ENCODE data around the gene ACVR2A.

ACVR2A gene

DNA sequence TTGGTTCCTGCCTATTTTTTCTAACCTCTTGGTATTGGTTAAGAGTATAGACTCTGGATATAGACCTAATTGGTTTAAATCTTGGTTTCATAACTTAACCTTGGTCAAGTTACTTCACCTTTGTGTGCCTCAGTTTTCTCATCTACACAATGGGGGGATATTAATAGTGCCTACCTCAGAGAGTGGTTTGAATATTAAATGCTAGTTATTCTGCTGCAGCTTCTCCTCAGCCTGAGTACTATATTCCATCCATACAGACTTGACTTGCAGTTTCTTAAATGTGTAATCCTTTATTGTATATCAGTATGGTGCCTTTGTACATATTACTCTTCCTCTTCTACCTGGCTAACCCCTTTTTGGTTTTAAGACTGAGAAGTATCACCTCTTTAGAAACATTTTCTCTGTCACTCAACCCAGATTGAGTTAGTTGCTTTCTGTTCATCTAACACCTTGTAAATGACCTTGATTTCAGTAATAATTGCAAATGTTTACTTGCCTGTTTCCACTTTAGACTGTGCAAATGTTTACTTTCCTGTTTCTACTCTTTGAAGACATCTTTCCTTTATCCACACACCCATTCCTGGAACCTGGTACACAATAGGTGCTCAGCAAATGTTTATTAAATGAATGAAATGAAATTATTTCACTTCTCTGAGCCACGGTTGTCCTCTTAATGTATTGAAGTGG lies 6.6 kb downstream of the ACVR2A start:
- no peak overlapping the region for H3K4me3 ChIP-seq
- H3K27ac ChIP-seq = no peak overlapping the region

DNA sequence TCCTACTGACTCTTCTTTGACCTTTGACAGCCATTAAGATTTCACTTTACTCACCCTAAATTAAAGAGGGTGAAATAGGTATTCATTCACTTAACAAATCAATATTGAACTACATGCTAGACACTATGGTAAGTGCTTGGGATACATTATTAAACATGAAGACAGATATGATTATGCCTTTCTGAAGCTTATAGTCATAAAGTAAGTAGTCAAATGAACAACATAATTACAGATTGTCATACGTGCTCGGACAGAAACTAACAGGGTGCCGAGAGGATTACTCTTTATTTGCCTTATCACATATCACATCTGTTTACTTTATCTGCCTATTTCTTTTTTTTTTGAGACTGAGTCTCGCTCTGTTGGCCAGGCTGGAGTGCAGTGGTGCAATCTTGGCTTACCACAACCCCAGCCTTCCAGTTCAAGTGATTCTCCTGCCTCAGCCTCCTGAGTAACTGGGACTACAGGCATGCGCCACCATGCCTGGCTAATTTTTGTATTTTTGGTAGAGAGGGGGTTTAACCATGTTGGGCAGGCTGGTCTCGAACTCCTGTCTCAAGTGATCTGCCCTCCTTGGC lies 9.8 kb downstream of the ACVR2A start:
- Histone ChIP-seq H3K4me3 (no peak overlapping the region), H3K27ac (no peak overlapping the region)

DNA sequence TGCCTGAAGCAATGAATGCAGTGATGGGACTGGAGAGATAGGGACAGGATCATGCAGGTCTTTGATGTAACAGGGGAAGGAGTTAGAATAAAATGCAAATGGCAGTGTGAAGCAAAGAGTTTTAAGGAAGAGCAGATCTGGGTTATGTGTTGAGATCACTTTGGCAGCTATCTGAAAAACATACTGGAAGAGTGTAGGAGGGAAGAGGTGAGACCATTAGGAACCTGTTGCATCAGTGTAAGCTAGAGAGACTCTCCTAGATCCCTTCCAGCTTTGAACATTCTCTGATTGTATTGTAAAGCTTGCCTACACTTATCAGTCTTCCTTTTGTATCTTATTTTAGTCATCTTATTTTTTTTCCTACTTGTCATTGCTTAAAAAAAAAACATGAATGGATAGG lies 10.5 kb downstream of the ACVR2A start:
- no peak overlapping the region for H3K4me3 ChIP-seq
- no peak overlapping the region for H3K27ac ChIP-seq

DNA sequence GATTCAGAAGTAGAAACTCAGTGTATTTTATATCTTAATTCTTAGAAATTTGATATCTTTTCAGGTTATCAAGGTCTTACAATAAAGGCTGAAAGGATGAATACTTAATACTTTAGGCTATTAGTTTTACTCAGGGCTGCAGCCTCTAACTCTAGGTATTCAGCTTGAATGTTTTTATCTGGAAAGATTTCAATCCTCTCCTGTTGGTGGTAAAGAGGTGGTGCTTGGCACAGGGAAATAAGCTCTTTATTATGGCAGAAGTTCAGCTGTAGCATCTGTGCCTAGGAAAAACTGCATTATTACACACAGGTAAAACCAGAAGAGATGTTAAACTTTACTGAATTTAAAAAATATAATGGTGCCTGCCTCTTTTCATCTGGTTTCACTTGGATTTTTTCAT lies 11.1 kb downstream of the ACVR2A start:
- H3K27ac ChIP-seq = no peak overlapping the region
- no peak overlapping the region for H3K4me3 ChIP-seq

DNA sequence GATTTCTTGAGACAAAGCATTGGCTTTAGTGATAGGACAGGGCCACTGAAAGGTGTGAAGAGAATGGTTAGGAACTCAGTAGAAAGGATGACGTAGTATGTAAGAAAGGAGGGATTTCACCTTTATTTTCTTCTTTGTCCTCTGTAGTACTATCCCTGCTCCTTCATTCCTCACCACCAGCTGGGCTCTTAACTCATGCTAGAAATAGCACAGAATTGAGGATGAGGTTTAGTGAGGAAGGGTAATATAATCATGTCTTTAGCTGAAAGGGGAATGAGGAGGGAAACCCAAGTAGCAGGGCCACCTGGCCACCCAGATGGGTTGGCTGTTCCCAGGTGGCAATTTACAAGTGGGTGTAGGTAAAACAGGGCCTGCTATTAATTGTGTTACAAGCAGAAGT lies 15.2 kb downstream of the ACVR2A start:
- no peak overlapping the region for H3K4me3 ChIP-seq
- no peak overlapping the region for H3K27ac ChIP-seq

DNA sequence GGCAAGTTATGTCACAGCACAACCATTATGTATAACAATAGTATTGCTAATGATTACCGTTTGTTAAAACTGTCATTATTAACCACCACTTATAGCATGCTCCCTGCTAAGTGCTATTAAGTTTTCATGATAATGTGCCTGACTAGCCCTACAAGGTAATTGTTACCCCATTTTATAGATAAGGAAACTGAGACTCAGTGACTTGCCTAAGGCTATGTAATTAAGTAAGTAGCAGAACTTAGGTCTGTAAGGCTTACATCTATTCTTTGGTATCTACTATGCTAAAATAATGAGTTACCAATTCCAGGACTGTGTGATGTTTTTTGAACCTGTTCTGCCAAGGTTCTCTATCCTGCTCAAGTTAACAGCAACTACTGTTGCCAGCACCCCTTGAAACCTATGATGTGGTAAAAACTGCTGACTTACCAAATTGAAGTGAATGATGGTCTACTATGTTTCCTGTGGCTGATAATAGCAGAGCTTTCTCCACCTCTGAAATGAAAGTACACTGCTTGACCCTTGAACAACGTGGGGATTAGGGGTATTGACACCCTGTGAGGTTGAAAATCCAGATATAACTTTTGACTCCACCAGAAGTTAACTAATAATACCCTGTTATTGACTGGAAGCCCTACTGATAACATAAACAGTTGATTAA lies 18.2 kb downstream of the ACVR2A start:
- H3K4me3 ChIP-seq = no peak overlapping the region
- H3K27ac ChIP-seq = no peak overlapping the region

DNA sequence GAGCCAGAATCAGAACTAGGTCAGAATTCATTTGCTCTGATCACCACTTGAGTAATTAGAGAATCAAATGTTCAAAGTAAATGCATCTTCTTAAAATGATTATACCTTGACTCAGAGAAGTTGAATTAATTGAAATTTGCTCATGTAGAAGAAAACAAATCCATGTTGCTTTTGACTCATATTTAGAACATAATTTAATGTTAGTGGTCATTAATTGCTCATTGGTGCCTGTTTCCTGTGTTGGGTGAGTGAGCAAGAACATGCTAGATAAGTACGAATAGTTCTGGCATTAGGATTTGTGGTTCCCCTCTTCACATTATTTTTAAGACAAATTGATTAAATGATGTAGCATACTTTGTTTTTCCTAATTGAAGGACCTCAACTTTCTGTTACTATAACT lies 19.0 kb downstream of the ACVR2A start:
- Histone ChIP-seq H3K4me3 (no peak overlapping the region), H3K27ac (no peak overlapping the region)

DNA sequence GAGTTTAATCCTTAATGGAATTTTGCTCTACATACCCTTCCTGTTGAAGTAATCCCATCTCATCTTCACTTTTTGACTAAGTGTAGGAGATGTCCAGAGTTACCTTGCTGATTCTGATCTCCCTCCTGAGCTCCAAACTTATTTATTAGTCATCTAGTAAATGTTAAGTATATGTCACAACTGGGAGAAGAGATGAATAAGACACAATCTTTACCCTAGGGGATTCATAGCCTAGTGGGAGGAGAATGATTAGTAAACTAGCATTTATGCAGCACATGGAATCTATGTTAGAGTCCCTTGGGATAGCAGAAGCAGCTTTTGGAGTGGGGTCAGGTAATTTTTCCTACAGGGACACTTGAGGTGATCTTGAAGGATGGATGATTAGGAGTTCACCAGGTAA lies 20.7 kb downstream of the ACVR2A start:
- no peak overlapping the region for H3K27ac ChIP-seq
- H3K4me3 ChIP-seq = no peak overlapping the region

DNA sequence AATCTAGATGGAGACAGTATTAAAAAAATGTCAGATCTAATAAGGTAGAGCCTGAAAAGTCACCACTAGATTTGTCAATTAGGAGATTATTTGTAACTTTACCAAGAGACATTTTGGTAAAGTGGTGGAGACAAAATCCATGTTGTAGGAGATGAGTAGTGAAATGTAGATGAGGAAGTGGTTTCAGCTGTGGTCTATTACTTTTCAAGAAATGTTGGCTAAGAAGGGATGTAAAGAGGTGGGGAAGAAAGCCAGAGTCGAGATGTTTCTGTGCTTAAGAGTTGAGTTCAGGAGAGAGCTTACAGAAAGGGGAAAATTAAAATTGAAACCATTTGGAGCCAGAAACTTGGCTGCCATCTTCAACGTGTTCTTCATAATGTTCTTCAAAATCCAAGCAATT lies 22.2 kb downstream of the ACVR2A start:
- H3K4me3 ChIP-seq = no peak overlapping the region
- H3K27ac ChIP-seq = no peak overlapping the region

DNA sequence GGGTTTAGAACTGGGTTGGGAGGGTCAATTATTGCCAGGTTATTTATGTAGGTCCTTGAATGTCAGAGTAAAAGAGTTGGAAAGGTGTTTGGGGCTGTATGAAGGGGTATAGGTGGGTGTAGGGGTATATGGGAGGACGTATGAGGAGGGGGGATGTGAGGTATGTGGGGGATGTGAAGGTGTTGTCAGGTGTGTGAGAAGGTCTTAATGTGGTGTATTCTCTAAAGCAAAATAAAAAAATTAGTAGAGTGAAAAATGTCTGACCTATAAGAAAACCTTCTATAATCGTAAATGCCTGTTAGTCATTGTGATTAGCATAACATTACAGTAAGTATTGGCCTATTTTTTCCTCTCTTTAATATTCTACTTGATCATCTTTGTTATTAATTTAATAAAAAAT lies 25.1 kb downstream of the ACVR2A start:
- Histone ChIP-seq H3K4me3 (no peak overlapping the region), H3K27ac (no peak overlapping the region)

DNA sequence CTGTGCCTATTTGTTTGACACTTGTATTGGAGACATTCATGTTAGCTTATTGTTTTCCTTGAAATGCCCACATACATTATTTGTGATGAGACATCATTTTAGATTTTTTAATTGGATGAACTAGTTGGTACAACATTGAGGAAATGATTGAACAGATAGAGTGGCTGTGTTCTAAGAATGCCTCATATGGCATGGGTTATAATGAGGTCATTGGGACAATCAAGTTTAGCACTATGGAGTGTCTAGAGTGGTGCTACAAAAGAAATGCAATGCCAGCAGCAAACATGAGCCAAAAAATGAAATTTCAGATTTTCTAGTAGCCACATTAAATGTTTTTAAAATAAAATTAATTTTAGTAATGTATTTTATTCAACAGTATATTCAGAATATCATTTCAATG lies 28.1 kb downstream of the ACVR2A start:
- no peak overlapping the region for H3K27ac ChIP-seq
- H3K4me3 ChIP-seq = no peak overlapping the region

DNA sequence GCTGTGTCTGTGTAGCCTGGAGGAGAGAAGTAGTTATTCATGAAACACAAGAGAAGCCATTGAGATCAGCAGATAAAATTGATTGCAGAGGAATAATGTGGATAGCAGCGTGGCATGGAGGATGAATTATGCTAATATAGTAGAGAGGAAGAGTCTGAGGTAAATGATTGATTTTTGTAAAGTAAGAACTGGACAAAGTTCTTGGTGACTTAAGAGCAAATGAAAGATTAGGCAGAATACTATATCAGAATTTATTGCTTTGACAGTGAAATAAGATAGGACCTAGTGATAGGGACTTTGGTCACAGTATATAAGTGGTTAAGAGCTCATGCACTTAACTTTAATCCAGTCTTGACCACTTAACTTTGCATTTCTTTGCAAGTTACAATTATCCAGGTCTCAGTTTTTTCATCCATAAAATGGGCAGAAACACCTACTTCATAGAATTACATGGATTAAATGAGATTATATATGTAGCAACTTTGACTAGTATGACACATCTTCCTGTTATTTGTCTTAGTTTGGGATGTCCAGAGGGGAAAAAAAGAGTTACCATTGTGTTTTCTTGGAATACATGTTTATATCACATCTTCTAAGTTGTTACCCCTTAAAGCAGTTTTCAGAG lies 29.1 kb downstream of the ACVR2A start:
- Histone ChIP-seq H3K4me3 (no peak overlapping the region), H3K27ac (no peak overlapping the region)

DNA sequence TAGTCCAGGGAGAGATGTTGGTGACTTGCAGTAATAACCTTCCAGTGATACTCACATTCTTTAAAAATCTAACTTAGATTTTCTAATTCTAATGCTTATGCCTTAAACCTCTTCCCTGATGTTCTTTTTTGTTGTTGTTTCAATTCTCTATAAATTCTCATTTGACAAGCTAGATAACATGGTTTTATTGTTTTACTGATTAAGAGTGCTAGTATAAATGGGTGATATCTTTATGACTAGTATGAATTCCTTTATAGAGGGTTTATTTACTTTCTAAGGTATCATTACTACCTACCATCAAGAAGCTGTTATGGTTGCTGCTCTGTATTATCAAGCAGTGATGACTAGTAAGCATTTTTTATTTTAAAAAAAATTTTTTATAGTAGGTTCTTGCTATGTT lies 35.0 kb downstream of the ACVR2A start:
- H3K27ac ChIP-seq = no peak overlapping the region
- no peak overlapping the region for H3K4me3 ChIP-seq

DNA sequence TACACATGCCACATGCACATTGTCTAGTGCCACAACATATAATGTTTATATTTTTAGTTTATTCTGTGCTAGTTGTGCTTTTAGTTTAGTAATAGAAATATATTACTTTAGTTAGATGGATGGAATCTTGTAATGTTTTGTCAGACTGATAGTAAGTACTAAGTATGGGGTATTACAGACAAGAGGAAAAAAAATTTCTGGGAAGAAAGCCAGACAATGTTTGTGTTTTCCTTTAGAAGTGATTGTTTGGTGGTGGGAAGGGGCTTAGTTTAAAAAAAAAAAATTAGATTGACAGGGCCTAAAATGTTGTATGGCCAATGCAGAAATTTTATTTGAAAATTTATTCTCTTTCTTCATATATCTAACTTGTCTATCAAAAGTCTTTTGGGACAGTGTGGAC lies 37.8 kb downstream of the ACVR2A start:
- no peak overlapping the region for H3K4me3 ChIP-seq

DNA sequence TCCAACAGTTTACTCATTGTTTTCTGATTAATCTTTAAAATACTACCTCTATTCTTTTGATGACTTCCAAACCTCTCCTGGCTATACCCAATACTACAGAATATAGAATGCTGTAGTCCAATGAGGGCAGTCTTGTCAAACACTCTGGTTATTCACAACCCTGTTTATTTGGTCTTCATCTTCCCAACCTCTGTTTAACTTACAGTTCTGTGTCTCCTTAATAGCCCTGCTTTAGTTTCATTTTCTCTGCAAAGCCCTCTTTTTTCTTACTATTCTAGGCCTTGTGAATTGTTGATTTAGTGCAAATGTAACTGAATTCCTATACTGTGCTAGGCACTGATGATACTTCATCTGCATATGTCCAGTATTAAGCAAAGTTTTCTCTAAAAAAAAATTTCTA lies 40.0 kb downstream of the ACVR2A start:
- peak overlapping the region in 1 of 21 experiments; percentile 11 for H3K27ac ChIP-seq
- H3K4me3 ChIP-seq = no peak overlapping the region

More for the DNA sequence above, 37.8 kb downstream of the ACVR2A start:
- H3K27ac ChIP-seq = no peak overlapping the region

DNA sequence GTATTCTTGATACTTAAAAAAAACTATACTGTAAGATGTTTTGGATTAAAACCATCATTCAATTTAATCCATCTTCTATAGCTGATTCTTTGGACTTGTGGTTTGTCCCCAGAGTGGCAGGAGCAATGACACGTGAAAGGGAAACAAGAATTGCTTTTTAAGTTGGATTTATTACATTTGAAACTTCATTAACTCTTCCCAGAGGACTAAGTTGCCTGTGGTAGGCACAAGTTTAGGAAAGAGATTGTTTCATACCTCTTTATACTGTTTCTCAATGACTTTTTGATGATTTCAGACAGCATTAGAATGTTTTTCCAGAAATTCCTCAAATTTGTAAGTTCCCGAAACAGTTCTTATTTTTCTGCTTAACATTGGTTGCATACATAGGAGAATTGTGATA lies 41.3 kb downstream of the ACVR2A start:
- Histone ChIP-seq H3K27ac (no peak overlapping the region), H3K4me3 (no peak overlapping the region)

DNA sequence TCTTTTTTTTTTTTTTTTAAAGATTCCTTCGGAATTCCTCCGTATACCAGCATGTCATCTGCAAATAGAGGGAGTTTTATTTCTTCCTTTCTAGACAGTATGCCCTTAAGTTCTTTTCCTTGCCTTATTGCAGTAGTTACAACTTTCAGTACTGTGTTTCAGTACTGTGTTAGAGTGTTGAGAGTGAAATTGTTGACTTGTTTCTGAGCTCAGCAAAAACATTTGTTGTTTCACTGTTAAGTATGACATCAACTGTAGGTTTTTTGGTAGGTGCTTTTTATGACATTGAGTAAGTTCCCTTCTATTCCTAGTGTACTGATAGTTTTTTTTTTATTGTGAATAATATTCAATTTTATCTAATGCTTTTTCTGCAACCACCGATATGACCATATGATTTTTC lies 43.9 kb downstream of the ACVR2A start:
- Histone ChIP-seq H3K4me3 (no peak overlapping the region), H3K27ac (no peak overlapping the region)

DNA sequence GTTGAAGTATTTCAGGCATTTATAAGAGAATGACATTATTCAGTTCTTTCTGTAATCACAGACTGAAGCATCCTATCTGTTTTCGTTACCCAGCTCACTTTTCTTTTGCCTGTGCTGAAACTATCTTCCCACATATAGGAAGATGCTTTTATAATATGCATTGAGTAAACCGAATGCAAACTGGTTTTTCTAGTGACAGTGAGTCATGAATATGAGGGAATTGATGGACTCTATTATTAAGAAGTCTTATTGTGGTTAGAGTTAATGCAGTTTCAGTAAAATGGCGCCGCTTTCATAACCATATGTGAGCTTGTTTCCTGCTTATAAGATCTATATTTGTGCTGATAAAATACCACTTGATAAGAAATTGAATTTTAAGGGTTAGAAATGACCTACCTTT lies 59.2 kb downstream of the ACVR2A start:
- Histone ChIP-seq H3K27ac (peak overlapping the region in 7 of 21 experiments; percentile 25 to 55 (median 46)), H3K4me3 (no peak overlapping the region)

DNA sequence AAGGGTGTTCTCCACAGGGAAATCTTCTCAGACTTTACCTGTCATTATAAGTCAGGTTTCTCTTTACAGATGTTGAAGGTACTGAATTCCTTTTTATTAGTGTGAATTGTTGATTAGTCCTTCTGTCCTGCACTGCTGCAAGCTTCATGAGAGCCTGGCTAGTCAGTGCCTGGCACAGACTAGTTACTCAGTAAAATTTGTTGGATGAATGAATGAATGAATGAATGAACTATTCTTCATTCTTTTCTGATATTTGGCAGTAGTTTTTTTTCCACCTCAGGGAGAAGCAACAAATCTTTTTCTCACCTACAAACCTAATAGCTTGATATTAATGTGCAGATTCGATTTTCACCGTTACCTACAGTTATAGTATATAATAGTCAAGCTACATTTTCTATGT lies 64.3 kb downstream of the ACVR2A start:
- Histone ChIP-seq H3K27ac (no peak overlapping the region), H3K4me3 (no peak overlapping the region)

DNA sequence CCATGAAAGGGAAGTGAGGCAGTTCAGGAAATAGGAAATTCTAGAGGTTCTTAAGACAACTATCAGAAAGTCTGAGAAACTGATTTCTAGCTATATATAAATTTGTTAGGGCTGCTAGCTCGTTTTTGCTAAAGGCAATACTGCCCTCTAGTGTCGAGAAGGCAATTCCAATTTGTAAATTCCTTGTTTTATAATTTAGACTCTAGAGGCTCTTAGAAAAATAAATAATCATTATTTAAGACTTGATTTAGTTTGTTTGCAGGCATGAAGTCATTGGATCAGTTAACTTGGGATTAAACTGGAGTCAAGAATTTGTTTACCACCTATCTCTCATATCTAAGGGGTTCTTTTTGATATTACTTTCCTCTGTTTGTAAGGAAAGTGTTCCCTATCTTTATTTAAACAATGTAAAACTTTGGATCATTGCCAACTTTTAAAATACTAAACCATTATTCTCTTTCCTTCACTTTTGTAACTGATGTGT lies 66.2 kb downstream of the ACVR2A start:
- no peak overlapping the region for H3K4me3 ChIP-seq
- H3K27ac ChIP-seq = peak overlapping the region in 3 of 21 experiments; percentile 20 to 43 (median 21)
